ENCODE data around the gene HRH1.
"Not testable (repeated sequence)": the region's sequence is repeated elsewhere in the genome, so short reads cannot be mapped to it uniquely, and the experiment has no call there.

The HRH1 gene

DNA sequence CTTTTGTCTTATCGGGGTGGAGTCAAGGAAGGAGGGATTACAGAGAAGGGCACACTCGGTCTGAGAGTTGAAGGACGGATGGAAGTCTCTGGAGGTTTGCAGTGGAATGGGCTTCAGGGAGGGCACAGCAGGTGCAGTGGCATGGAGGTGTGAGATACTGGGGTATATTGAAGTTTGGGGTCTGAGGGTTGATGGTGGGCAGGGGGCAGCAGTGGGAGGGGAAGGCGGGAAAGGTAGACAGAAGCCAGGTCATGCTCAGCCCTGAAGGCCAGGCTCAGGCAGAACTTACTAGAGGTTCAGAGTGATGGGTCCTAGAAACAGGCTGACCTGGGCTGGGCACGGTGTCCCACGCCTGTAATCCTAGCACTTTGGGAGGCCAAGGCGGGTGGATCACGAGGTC lies 52.7 kb downstream of the HRH1 start:
- no peak for DNase-seq

DNA sequence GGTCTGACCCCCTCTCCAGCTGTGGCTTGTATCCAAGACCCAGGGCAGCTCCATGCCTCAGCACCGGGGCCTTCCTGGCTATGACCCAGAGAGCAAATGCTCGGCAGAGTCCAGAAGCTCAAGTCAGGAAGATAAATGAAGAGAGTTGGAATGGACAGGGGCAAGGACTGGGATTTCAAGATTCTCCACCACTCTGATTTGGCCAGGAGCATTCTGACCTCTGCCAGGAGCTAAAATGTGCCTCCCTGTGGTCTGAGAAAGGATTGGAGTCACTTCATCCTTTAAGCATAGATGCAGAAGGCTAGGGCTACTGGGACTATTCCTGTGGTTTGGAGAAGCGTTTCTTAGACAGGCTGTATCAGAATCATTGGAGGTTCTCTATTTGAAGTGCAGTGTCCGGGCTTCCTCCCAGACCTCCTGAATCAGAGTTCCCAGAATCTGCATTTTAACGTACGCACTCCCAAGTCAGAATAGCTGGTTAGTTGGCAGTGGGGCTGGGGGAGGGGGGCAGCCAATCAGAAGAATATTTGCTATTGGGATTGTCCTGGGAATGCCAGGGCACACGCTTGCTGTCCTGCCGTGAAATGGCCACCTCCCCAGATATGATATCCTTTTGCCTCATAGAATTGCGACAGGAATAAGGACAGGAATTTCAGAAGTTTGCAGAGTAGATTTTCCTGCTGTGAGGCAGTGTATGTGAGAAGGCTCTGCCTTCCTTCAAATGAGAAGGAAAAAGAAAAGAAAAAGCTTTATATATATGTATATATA lies 57.4 kb downstream of the HRH1 start:
- DNase-seq = no peak

DNA sequence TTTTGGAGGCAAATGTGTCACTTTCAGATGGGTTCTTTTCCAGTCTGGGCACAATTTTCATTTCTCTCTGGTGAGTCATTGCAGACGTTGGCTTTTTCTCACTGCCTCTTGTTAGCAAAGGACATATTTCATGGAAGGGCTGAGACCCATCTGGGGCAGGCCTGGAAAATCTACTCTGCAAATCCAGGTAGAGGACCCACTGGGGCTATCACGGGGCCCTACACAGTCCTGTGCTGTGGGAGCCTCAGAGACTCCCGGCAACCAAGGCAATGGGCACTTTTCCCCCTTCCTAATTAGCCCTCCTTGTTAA lies 58.0 kb downstream of the HRH1 start:
- DNase-seq = no peak

DNA sequence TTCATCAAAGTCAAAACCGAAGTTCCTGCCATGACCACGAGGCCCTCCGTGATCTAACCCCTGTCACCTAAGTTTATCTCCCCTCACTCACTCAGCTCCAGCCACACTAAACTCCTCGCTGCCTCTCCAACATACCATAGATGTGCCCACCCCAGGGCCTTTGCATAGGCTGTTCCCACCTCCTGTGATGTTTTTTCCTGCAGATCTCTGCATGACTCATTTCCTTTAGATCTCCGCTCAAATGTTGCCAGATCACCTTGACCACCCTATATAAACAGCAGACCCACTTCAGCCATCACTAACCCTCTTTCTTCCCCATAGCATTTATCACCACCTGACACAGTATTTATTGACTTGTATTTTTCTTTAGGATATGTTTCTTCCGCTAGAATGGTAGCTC lies 58.5 kb downstream of the HRH1 start:
- no peak for DNase-seq

GRCh38 chr3:11213810-11214450 lies 59.6 kb downstream of the HRH1 start:
- DNase-seq = no peak

DNA sequence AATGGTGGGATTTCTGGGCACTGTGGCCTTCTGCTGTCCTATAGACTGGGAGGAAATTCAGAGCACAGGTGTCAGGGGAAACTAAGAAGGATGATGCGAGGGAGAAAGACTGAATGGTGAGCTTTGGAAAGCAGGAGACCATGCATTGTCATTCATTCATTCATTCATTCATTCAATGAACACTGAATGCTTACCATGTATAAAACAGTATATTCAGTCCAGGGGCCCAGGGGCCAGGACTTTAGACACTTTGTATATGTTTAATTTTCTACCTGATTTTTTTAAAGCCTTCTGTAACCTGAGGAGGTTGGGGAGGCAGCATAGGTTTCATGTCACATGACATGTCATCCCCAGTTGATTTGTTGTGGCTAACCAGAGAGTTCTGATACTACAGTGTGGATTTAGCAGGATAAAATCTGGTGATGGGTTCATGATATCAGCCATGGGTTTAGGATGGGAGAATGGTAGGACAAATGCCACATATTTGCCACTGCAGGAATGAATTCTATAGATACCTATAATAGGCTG lies 60.2 kb downstream of the HRH1 start:
- no peak for DNase-seq

DNA sequence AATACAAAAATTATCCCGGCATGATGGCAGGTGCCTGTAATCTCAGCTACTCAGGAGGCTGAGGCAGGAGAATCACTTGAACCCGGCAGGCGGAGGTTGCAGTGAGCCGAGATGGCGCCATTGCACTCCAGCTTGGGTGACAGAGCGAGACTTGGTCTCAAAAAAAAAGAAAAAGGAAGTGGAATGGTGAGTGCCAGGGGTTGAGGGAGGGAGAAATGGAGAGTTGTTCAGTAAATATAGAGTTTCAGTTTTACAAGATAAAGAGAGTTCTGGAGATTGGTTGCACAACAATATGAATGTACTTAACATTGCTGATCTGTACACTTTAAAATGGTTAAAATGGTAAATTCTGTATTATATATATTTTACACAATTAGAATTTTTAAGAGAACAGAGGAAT lies 63.1 kb downstream of the HRH1 start:
- not testable (repeated sequence) for DNase-seq

- no peak for DNase-seq
These were observed 65.9 kb downstream of the HRH1 start for GRCh38 chr3:11220230-11220629.

DNA sequence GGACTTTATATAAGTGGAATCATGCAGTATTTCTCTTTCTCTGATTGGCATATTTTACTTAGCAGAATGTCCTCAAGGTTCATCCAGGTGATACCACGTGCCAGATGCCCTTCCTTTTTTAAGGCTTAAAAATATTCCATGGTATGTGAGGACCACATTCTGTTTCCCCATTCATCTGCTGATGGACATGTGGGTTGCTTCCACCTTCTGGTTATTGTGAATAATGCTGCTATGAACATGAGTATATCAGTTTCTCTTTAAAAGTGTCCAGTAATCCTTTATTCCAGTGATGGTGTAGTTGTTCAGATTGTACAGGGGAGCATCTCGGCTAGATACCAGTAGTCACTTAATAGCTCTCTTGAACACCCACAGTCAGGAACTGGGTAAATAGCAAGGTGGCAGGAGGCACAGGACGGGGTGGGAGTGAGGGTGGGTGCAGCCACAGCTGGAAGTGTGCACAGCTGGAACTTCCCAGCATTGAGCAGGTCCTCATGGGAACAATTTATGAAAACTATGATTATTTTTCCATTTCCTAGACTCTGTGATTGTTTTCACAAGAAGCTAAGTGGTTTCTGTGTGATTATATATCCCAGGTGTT lies 67.6 kb downstream of the HRH1 start:
- DNase-seq = no peak

DNA sequence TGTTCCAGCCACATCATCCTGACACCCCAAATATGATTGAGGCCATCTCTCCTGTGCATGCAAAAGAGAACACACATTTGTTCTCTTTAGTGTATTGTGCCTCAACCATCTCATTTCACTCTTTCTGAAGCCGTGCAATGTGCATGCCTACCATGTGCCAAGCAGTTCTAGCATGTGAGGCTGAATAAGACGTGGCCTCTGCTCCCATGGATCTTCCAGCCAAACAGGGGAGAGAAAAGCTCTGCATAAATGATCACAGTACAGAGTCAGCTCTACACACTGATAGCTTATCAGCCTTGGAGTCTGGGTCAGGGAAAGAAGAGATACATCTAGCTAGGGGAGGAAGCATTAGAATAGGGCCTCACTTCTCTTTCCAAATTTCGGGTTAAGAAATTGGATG lies 69.7 kb downstream of the HRH1 start:
- DNase-seq = no peak

- no peak for DNase-seq
These were observed 70.6 kb downstream of the HRH1 start for GRCh38 chr3:11224870-11225229.

DNA sequence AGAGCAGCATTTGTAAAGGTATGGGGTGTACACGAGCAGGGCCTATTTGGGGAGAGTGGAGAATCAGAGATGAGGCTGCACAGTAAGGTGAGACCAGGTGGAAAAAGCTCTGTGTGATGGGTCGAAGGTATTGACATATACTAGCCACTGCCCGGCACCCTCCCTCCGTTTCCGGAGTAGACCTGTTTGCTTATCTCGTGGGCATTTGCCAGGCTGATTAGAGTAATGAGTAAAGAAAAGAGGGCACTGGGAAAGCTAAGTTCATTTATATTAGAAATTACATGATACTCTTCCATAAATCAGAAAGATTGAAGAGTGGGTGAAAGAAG lies 71.7 kb downstream of the HRH1 start:
- DNase-seq = no peak

DNA sequence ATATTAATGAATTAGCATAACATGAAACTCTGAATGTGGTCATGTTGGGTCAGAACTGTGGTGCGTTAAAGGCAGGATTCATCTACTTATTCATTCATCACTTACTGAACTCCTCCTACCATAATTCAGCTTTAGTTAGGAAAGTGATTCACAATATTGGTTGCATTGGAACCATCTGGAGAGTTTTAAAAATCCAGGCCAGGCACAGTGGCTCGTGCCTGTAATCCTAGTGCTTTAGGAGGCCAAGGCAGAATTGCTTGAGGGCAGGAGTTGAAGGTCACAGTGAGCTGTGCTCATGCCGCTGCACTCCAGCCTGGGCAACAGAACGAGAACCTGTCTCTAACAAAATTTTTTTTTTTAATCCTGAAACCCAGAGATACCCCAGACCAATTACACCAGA lies 73.7 kb downstream of the HRH1 start:
- DNase-seq = no peak

GRCh38 chr3:11230125-11230524 lies 75.8 kb downstream of the HRH1 start:
- no peak for DNase-seq

DNA sequence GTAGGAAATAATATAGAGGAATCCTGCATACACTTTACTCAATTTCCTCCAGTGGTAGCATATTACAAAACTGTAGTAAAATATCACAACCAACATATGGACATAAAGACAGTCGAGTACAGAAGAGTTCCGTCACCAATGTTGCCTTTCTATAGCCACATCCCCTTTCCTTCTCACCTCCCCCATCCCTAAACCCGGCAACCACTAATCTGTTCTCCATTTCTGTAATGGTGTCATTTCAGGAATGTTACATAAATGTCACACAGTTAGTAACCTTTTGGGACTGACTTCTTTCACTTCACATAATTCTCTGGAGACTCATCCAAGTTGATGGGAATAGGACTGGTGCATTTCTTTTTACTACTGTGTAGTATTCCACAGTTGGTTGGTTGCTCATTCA lies 76.5 kb downstream of the HRH1 start:
- DNase-seq = no peak

GRCh38 chr3:11235385-11235784 lies 81.1 kb downstream of the HRH1 start:
- no peak for DNase-seq

DNA sequence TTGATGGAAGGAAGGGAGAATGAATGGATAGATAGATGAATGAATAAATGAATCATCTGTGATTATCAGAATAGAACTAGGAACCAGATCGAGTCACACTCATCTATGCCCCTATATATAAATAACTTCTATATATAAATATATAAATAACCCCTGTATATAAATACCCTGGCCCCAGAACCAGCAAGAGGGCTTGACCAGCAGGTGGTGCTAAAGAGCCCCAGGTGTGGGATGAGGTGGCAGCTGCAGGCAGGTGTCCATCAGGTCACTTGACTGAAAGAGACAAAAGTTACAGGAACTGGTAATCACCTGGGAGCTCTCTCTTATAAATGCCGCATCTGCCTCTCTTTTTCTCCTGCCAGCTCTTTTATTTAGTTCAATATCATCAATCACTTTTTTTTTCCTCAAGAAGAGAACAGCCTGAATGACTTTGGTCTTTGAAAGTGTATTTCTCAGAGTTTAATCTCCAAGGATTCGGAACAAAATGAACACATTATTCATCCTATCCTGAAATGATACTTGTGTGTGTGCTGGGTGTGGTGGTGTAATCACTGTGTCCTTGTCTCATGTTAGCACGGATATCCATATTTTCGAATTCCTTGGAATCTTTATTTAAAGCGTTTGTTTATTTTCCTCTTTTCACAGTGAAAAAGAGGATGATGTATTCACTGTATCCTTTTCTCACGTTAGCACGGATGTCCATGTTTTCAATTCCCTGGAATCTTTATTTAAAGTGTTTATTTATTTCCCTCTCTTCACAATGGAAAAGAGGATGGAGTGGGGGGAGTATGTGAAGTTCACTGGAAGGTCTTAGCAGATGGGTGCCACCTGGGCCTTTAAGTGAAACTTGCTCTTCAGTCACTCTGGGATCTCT lies 82.5 kb downstream of the HRH1 start:
- no peak for DNase-seq

DNA sequence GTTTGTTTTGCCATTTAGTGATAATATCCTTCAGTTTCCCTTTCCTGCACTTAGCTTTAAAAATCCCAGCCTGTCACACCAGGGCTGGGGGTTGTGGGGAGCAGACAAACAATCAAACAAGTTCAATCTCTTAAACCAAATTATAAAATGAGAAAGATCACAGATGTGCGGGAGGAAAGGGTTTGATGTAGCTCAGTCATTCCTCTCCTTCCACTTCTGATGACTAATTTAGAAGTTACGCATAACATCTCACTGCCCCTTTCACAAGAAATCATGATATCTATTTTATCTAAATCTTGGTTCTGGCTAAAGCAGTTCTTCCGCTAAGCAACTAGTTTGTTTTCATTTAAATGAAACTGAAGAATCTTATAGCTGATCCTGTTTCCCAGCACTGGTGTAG lies 83.8 kb downstream of the HRH1 start:
- no peak for DNase-seq

- DNase-seq = no peak
These were observed 84.6 kb downstream of the HRH1 start for GRCh38 chr3:11238880-11239279.

DNA sequence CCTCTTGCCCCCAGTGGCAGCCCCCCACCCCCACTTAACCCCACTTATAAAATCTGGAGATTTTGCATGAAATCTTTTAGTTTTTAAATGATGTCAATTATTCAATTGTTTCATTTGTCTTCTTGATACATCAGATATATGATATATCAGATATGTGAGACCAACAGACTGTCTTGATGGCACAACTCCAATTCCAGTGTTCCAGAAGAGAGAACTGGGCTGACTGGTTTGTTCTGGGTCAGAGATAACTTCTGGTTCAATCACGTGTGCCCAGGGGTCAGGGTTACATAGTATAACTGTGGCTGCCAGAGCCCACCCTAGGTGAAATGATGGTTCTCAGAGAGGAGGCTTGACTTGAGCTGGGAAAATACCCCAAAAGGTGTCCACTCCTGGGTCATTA lies 85.5 kb downstream of the HRH1 start:
- DNase-seq = no peak

GRCh38 chr3:11240496-11240895 lies 86.2 kb downstream of the HRH1 start:
- DNase-seq = no peak

DNA sequence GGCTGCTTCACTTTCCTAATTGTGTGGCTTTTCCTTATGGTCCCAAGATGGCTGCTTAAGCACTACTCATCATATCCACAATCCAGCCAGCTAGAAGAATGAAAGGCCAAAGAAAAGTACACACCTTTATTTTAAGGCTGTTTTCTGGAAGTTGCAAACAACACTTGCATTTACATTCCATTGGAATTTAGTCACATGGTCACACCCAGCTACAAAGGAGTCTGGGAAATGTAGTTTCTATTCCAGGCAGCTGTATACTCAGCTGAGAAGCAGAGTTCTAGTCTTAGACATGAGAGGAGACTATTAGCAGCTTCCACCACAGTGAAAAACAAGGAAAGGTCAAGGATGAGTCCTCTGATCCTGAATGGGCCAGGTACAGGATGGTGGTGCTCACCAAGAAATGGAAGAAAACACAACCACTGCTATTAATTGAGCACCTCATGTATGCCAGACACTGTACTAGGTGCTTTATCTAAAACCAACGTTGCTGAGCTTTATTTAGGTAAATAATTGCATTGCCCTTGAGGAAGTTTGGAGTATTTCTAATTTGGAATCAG lies 89.9 kb downstream of the HRH1 start:
- no peak for DNase-seq

DNA sequence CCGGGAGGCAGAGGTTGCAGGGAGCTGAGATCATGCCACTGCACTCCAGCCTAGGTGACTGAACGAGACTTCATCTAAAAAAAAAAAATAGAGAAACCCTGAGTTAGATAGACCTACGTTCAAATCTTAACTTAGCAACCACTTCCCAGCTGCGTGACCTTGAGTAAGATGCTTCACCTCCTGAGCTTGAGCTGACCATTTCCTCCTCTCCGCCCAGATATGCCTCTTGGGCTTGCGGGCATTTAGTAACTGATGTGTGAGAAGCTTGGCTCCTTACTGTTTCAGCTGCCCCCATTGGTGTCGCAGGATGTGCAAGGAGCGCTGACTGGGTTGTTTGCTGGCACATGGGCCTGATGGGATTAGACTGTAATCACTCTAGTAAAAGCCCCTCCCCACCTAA lies 91.0 kb downstream of the HRH1 start:
- DNase-seq = no peak

Data from activated gamma-delta T cell (primary cell).